ENCODE data around the gene SPON2. TPM values are rescaled to one million over a fixed set of nuclear protein-coding genes. Genes with fewer than 3 reads are reported as not detected.
"Not testable (repeated sequence)": the region's sequence is repeated elsewhere in the genome, so short reads cannot be mapped to it uniquely, and the experiment has no call there.

The SPON2 gene
- polyA plus RNA-seq, 1 experiment: 11.6 TPM

- ChIA-PET POLR2A (no interaction called here), CTCF (interaction anchor here (0.6 to 2.4 kb wide), 4 partner anchors 32 to 220 kb away, joined by 3 to 19 read pairs (median 3); no protein-coding TSS in a partner anchor)
- Histone ChIP-seq H3K27me3 (ENCODE audit: control insufficient read depth, insufficient read depth, low read length) (peaks cover 6% of the 10 kb centered on the region), H3K36me3 (ENCODE audit: control insufficient read depth, insufficient read depth, low read length) (no peaks in the 10 kb centered on the region), H3K4me3 (ENCODE audit: low read depth, low read length) (no peak overlapping the region)
- no peak for DNase-seq (ENCODE audit: low read depth)
- no peak for TF ChIP-seq CTCF (IDR thresholded peaks at IDR 0.05; ENCODE audit: insufficient read depth, low read depth, low read length)
Observed at GRCh38 chr4:1136048-1136447, 36.3 kb downstream of the SPON2 start.

- H3K27me3 ChIP-seq (ENCODE audit: control insufficient read depth, insufficient read depth, low read length): peaks cover 4% of the 10 kb centered on the region
- no peak for TF ChIP-seq CTCF (IDR thresholded peaks at IDR 0.05; ENCODE audit: insufficient read depth, low read depth, low read length)
- ChIA-PET POLR2A (no interaction called here), CTCF (interaction anchor here (1.0 to 5.6 kb wide), 4 partner anchors 11 to 134 kb away, joined by 3 to 120 read pairs (median 12); no protein-coding TSS in a partner anchor)
- H3K4me3 ChIP-seq (ENCODE audit: low read depth, low read length): no peak overlapping the region
- no peak for DNase-seq (ENCODE audit: low read depth)
- H3K36me3 ChIP-seq (ENCODE audit: control insufficient read depth, insufficient read depth, low read length): no peaks in the 10 kb centered on the region
Observed at GRCh38 chr4:1133033-1133432, 39.4 kb downstream of the SPON2 start.

DNA sequence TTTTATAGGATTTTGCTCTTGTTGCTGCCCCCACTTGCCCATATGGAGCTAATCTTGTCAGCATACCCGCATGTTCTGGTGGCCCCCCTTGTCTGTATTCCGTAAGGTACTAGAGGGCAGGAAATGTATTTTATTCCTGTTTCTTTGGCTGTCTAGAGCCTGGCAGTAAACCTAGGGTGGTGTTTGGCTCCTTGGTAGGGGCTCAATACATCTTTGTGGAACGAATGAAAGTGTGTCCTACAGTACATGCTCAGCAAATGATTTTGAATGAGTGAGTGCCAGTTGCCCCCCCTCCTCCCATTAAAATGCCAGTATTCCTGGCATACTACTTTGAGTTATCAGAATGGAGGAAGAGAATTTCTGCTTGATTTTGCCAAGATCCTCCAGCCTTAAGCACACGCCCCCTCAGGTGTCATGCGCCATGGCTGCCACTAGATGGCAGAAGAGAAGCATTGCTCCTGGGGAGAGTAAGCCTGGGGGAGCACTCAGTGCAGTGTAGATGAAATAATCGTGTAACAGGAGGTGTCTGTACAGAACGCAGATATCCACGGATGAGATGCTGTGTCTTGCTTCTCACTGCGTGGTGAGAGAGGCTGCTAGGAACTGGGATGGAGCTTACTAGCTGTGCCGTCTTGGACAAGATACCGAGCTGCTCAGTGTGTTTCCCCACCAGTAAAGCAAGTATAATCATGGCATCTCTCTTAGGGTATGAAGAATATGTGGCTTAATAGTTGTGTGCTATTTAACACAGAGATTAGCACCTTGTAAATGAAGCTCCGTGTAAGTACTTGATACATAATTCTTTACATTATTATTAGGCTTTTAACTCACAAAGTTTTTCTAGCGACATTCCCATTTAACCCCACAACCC lies 41.8 kb downstream of the SPON2 start:
- ChIA-PET POLR2A (no interaction called here), CTCF (interaction anchor here (0.6 to 5.6 kb wide), 37 partner anchors 9 to 499 kb away, joined by 3 to 120 read pairs (median 4); partner anchors contain the start of genes MAEA and SPON2)
- peaks cover 3% of the 10 kb centered on the region for H3K27me3 ChIP-seq (ENCODE audit: control insufficient read depth, insufficient read depth, low read length)
- TF ChIP-seq CTCF (IDR thresholded peaks at IDR 0.05; ENCODE audit: insufficient read depth, low read depth, low read length): peak; percentile 100
- H3K4me3 ChIP-seq (ENCODE audit: low read depth, low read length): no peak overlapping the region
- H3K36me3 ChIP-seq (ENCODE audit: control insufficient read depth, insufficient read depth, low read length): no peaks in the 10 kb centered on the region
- peak; percentile 22 for DNase-seq (ENCODE audit: low read depth)

DNA sequence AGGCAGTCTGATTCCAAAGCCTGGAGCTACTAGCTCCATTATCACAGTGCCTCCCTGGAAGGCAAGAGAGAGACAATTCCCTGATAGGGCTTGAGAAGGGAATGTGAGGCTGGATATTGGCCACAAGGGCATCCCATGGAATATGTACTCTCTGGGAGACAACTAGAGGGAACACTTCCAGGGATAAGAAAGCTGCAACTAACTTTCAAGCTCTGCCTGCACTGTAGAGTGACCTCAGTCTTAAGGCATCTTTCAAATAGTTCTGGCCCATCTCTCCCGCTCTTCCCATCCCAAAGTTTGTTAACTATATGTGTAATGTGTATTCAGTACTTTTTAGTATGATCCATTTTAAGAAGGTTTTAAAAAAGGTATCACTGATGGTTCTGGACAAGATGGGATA lies 45.9 kb downstream of the SPON2 start:
- no peaks in the 10 kb centered on the region for H3K36me3 ChIP-seq (ENCODE audit: control insufficient read depth, insufficient read depth, low read length)
- DNase-seq (ENCODE audit: low read depth): no peak
- ChIA-PET POLR2A (no interaction called here), CTCF (interaction anchor here (1.7 to 2.3 kb wide), 2 partner anchors 141 to 387 kb away, joined by 3 to 9 read pairs; no protein-coding TSS in a partner anchor)
- 0 out of 2 replicates have a peak, but pooled peaks cover 2% of the 10 kb centered on the region for H3K27me3 ChIP-seq (ENCODE audit: control insufficient read depth, insufficient read depth, low read length)
- no peak overlapping the region for H3K4me3 ChIP-seq (ENCODE audit: low read depth, low read length)
- TF ChIP-seq CTCF (IDR thresholded peaks at IDR 0.05; ENCODE audit: insufficient read depth, low read depth, low read length): no peak

GRCh38 chr4:1125466-1125865 lies 46.9 kb downstream of the SPON2 start:
- H3K36me3 ChIP-seq (ENCODE audit: control insufficient read depth, insufficient read depth, low read length); H3K27me3 ChIP-seq (ENCODE audit: control insufficient read depth, insufficient read depth, low read length); H3K4me3 ChIP-seq (ENCODE audit: low read depth, low read length); DNase-seq (ENCODE audit: low read depth); CTCF ChIA-PET; POLR2A ChIA-PET: not testable (repeated sequence)

All from BJ (cell line).